ENCODE results near the gene GPR101.

GRCh38 chrX:137051978-137052642 is 18.3 kb upstream of the GPR101 start:
- no peak for TF ChIP-seq POLR2AphosphoS5 (IDR thresholded peaks at IDR 0.05; ENCODE audit: borderline replicate concordance, low read depth, low read length)
- no peak for TF ChIP-seq EZH2 (IDR thresholded peaks at IDR 0.05)
